Activated CD4-positive, alpha-beta T cell treated with anti-CD3 and anti-CD28 coated beads for 48 hours (primary cell): ENCODE data around the gene INSYN2B.
A peak's percentile ranks its signal among the peaks of the same experiment; 100 is the strongest.

Source experiments
- DNase-seq: peaks from one replicate; pipeline ENCODE4 v3.0.0-alpha.2; 2020

The INSYN2B gene

GRCh38 chr5:169980418-169981053 is at the start of gene INSYN2B:
INSYN2B (minus strand) TSS chr5:169980495; CDS start chr5:169883898, 96,597 bp downstream.
- peak; percentile 56 for DNase-seq

DNA sequence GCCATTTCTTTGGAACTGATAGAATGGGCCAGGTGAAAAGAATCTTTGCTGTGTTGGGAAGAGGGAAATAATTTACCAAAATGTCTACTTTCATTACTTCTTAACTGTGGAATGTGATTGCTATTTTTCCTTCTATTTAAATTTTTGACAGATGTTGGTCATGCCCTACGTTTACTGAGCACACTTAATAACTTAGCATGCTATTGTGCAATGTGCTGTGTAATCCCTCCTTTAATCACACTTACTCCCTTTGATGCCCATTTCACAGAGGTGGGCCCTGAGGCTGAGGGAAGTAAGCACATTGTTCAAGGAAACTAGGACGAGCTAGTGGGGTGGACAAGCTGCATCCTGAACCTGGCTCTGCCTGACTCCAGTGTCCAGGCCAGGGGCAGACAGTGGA is 47.8 kb upstream of the INSYN2B start:
- no peak for DNase-seq

DNA sequence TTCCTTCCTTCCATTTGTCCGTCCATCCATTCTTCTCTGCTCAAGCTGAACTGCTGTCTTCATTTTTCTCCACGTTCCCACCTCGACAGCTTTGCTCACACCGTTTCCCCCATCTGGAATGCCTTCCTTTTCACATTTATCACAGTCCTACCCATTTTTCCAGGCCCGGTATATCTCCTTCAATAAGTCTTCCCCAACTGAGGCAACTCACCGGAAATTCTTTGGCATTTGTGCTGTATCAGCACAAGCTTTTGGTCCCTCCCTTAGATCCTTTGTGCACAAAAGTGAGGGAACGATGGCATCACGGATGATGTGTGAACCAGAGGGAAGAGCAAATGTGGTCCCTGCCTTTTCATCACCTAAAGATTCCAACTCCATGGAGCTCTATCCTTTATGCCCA is 45.6 kb upstream of the INSYN2B start:
- DNase-seq = no peak

DNA sequence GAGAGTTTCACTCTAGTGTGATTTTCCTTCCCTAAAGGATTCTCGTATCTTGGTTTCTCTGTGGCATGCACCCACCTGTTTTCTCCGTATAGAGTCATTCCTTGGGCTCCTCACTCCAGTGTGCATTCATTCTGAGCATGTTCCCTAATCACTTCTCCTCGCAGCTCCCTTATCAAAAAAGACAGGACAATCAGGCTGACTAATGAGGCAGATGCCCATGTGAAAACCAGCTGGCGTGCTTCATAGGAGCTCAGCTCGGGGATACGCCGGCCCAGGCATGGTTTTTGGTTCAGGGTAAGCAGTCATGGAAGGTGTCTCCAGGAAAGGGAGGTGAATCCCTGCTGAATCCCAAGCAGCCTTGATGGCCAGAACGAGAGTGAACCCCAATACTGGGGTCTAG is 41.2 kb upstream of the INSYN2B start:
- no peak for DNase-seq

DNA sequence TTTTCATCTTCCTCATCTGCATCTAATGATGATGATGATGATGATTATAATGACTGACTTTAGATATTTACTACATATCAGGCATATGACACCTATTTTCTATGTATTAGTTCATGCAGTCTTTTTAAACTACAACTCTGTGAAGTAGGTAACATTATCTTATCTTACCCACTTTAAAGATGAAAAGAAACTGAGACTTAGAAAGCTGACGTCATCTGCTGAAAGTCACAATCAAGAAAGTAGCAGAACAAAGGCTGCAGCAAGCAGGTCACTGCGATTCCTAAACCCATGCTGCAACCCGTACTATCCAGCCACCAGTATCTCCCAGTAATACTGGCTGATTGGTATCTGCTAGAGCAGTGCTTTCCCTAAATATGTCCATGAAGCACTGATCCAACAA is 40.1 kb upstream of the INSYN2B start:
- no peak for DNase-seq

GRCh38 chr5:170012622-170013021 is 32.3 kb upstream of the INSYN2B start:
- DNase-seq = no peak

DNA sequence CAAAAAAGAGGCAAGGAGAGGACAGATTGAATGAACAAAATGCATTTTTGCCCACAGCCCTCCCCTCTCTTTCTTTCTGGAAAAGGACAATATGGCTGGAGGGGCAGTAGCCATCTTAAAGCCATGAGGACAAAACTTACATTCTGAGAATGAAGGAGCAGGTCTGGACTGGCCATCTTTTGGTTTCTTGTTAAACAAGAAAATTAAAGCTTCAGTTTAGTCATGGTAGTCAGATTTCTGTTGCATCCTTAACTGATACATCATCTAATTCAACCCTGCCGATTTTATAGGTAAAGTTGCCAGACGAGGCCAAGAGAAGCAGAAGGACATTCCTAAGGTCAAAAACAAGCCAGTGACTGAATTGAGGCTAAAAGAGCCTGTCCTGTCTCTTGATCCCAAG is 31.5 kb upstream of the INSYN2B start:
- DNase-seq = no peak

DNA sequence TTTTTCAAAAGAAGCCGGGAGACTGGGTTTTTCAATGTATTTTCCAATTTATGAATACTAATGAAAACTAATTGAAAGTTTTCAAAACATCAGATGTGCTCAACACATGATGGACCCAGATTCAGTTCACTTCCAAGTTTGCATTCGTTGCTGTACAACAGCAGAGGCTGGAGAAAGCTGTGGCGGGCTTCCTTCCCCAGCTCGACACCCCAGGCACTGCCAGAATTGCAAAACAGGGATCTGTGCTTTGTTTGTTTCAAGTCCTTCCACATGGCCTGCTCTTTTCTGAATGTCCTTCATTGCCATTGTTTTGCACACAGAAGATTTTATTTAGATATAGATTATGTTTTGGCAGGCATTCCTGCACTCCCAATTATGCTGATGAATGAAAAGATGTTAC is 30.3 kb upstream of the INSYN2B start:
- DNase-seq = no peak

GRCh38 chr5:170008376-170008775 is 28.1 kb upstream of the INSYN2B start:
- no peak for DNase-seq

- DNase-seq = no peak
Observed at GRCh38 chr5:170006021-170006420, 25.7 kb upstream of the INSYN2B start.

DNA sequence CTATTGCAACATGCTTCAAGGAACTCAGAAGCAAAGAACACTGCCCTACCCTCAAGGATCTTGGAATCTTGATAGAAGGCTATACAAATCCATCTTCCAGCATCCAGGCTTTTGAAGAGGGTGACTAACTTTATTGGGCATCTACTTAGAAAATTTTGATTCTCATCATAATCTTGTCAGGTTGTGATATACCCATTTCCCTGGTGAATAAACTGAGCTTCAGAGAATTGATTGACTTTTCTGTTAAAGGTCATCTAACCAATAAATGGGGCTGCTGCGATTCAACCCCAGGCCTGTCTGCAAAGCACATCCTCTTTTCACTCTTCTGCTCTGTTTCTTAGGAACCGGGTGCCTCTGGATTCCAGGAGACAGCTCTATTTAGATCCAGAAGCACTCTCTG is 19.9 kb upstream of the INSYN2B start:
- no peak for DNase-seq

GRCh38 chr5:169999621-170000020 is 19.3 kb upstream of the INSYN2B start:
- no peak for DNase-seq

DNA sequence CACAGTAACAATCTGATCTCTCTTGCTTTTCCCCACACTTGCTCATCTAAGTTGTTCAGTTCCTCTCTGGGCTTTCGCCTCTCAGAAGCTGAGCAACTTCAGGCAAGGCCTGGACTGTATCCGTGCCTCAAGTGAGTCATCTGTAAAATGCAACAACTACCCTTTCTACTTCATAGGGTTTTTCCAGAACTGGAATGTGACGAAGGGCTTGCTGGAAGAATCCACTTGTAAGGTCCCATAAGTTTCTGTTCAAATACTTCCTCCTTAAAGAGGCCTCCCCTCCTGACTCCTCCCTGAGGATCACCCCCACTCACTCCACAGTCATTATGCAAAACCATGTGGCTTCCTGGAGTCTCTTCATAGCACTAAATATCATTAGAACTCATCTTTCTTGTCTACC is 17.5 kb upstream of the INSYN2B start:
- no peak for DNase-seq

DNA sequence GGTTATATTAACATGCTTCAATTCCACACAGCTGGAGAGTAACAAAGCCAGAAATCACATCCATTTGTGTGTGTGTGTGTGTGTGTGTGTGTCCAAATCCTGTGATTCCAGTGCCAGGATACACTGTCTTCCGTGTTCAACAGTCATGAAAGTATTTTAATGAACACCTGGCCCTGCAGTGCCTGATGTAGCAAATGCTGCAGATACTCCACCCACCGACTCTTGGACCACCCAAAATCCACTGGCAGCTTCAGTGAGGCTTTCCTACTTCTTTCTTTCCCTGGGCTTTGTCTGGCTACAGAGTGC is 13.1 kb upstream of the INSYN2B start:
- DNase-seq = no peak

DNA sequence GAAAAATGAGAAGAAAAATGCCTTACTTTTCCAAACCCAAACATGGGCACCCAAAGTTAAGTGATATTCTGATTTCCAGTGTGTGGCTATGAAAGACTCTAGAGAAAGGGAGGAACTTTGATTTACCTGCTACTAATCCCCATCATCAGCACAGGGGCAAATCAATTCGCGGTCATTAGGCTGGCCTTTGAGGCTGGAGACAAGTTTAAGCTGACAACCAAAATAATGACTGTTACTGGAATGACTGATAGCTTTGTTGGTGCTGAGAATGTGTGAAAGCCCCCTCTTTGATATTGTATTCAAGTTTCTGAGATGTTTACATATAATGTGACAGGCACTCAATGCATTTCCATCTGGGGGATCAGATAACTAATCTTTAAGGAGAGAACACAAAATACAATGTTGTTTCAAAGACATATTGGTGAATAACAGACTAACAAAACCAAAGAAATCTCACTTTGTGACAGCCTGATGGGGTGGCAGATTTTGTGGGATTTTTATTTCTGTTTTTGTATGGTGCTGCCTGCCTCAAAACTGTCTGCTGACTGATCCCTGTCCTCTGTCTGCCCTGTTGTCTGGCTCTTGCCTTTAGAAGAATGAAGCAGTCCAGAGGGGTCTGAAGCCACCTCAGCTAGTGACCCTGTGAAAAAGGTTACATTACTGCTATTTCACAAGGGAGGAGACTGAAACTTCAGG is 12.6 kb upstream of the INSYN2B start:
- DNase-seq = no peak

DNA sequence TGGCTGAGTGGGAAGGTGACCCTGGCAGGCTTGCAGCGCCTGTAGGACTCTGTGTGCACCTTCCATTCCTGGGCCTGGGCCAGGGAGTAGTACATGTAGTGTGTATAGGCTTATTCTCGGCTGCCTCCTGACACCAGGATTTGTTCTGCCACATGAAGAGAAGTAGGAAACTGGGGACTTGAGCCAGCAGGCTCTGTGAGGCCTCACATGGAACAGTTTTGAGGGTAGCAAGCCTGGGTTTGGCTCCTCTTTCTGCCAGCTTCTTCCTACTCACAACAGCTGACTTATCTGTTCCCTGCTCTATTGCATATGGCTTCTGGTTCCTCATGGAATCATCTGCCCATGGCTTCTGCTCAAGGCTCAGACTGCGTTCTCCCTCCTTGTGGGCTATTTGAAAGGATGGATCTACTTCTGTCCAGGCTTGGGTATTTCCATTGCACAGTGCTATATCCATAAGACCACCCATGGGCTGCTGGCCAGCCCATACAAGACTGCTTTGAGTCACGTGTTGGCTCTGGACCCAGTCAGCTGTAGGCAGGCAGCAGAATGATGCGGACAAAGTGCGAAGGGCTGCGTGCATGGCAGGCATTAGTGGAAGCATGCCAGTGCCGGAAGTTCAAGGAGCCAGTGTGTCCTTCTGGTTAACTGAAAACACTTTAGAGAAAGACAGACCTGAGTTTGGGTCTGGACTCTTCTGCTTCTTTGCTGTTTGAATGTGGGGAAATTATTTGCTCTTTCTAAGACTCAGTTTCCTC is 11.0 kb upstream of the INSYN2B start:
- DNase-seq = no peak

DNA sequence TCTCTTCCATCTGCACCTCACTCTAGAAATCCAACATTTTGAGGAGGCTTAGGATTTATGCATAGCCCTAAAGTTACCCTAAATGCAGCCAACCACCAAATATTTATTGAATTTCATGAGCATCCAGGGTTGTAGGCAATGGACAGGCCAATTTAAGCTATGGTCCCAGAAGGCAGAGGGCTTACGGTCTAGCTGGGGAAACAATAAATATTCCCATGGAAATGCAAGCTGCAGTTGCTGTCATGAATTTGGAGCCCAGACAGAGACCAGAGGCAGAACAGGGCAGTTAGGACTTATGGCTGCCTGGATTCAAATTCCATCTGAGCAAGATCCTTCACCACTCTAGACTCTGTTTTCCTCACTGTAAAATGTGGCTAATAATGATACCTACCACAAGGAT is 9.1 kb upstream of the INSYN2B start:
- no peak for DNase-seq

DNA sequence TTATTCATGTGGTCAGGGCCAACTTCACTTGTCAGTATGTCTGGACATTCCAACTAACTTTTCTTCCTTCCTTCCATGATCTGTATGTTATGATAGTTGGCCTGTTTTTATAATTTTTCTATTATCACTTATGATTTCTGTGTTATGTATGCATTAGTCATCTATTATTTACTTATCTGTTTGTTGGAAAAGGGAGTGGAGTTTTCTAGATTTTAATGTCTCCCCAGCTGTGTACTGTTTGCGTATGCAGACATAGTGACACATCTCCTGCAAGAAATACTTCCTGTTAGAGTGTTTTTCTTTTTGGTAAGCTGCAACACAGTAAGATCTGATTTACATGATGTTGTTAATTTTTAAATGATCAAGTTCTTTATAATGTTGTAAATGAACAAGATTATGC is 8.7 kb upstream of the INSYN2B start:
- DNase-seq = no peak

GRCh38 chr5:169988206-169988605 is 7.9 kb upstream of the INSYN2B start:
- no peak for DNase-seq

- no peak for DNase-seq
Observed at GRCh38 chr5:169979871-169980270, 424 bp downstream of the INSYN2B start.

- no peak for DNase-seq
Observed at GRCh38 chr5:169978714-169979113, 1.6 kb downstream of the INSYN2B start.

DNA sequence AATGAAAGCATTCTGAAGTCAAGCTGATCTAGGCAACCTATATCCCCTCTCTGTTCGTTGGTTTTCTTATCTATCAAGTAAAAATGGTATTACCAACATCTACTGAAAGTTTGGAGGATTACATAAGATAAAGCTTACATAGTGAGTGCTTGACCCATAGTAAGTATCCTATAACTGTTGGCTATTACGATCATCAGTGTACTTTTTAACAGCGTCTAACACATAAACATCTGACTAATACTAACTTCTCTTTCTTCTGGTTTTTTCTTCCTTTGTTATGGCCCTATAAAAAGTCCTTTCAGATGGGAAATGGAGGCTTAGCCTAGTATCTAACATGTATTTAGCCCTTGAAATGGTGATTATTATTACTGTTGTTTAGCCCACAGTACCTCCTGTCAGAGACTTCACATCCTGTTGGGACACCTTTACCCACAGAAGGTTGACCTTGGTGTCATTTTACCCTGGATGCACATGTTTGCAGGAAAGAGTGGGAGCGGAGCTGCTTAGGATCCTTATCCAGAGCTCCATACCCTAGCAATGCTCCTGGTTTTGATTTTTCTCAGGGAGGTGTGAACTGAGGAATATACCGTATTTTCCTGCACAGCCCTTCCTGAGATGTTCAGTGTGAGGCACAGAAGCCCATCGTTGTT is 6.0 kb downstream of the INSYN2B start:
- no peak for DNase-seq

- no peak for DNase-seq
Observed at GRCh38 chr5:169973056-169973455, 7.2 kb downstream of the INSYN2B start.

DNA sequence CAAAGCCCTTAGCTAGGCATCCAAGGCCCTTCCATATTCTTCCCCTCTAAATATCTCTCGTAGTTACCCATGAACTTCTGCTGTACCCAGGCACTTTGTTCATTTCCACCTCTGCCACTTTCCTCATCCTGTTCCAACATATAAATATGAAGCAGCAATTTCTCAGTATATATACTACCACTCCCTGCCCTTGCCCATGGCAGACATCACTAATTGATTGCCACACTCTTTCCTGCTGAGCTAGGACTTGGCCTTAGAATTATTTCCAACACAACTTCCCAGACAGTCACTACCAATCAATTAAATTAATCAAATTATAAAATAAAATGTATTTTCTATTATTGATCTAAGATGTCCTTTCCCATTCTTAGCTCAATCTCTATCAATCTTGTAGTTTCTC is 8.5 kb downstream of the INSYN2B start:
- DNase-seq = no peak
